ENCODE data around the gene GOSR1.
"Not testable (repeated sequence)": the region's sequence is repeated elsewhere in the genome, so short reads cannot be mapped to it uniquely, and the experiment has no call there.

GOSR1 gene

GRCh38 chr17:30575648-30576325 lies 98.6 kb downstream of the GOSR1 start:
- DNase-seq (ENCODE audit: low read depth in 3 of 3) = not testable (repeated sequence)

- DNase-seq (ENCODE audit: low read depth in 3 of 3) = no peak
These were observed 99.2 kb downstream of the GOSR1 start for GRCh38 chr17:30576326-30576861.

All from stimulated activated CD4-positive, alpha-beta T cell treated with anti-CD3 and anti-CD28 coated beads, TNF-alpha, amount 100 ng/mL, for 4 hours (primary cell).